Kidney (tissue), 14 donors: Measurements from ENCODE around the gene ADGRE1. TPM values are rescaled to one million over a fixed set of nuclear protein-coding genes. Genes with fewer than 3 reads are reported as not detected.

Experiments
- DNase-seq, 5 donors: peaks; one replicate each; pipeline ENCODE4 v3.0.0-alpha.2; 2013 to 2020
- FAIRE-seq: peaks from 2 replicates; lab custom pipeline; 2012; peaks lifted over from hg19 to GRCh38; lab: Jason Lieb, UNC
- H3K27ac ChIP-seq, 2 donors: one replicate each; pipeline ENCODE4 v1.7.0; 2013; ENCODE audit warnings: low read depth in 2 of 2, low read length in 2 of 2, inconsistent platforms in 1 of 2
- H3K27me3 ChIP-seq: one replicate; pipeline ENCODE4 v1.7.1; 2013; ENCODE audit warnings: low read length, inconsistent platforms; ENCODE audit not compliant: control insufficient read depth, insufficient read depth
- H3K36me3 ChIP-seq, 3 donors: one replicate each; pipeline versions ENCODE4 v1.7.0 to v1.7.1; 2013; ENCODE audit warnings: low read length in 3 of 3, control low read depth in 1 of 3, inconsistent platforms in 1 of 3; ENCODE audit not compliant: insufficient read depth in 3 of 3, control insufficient read depth in 2 of 3
- H3K4me1 ChIP-seq, 3 donors: one replicate each; pipeline versions ENCODE4 v1.7.0 to v1.7.1; 2013; ENCODE audit warnings: low read length in 3 of 3, inconsistent platforms in 1 of 3, low read depth in 1 of 3; ENCODE audit not compliant: control insufficient read depth in 2 of 3, insufficient read depth in 2 of 3
- H3K4me3 ChIP-seq, 3 donors: one replicate each; pipeline versions ENCODE4 v1.7.0 to v1.8.1; 2013; ENCODE audit warnings: low read length in 3 of 3, control low read depth in 1 of 3, inconsistent platforms in 1 of 3
- H3K9ac ChIP-seq, 3 donors: one replicate each; pipeline versions ENCODE4 v1.7.0 to v1.7.1; 2013; ENCODE audit warnings: low read length in 3 of 3, control low read depth in 1 of 3, inconsistent platforms in 1 of 3
- H3K9me3 ChIP-seq, 3 donors: one replicate each; pipeline versions ENCODE4 v1.7.0 to v1.7.1; 2013; ENCODE audit warnings: low read length in 3 of 3, control low read depth in 1 of 3, inconsistent platforms in 1 of 3; ENCODE audit not compliant: control insufficient read depth in 2 of 3, insufficient read depth in 1 of 3
- intact Hi-C: fragments of 100-400 bp; cut with DNase I; formaldehyde crosslinking; loops from one replicate; pipeline ENCODE4 v1.11.1; 2022
- polyA plus RNA-seq: library from polyadenylated mRNA; stranded (reverse); fragments of 350-450 nt; fragmentation: Illumina TruSeq; extraction: RNeasy Lipid Tissue Mini Kit (QIAGEN cat#74804); gene quantifications from one replicate; pipeline ENCODE4 v1.2.3, GENCODE V29; 2014; ENCODE audit warnings: low read depth, low replicate concordance; ENCODE audit not compliant: insufficient read depth
- total RNA-seq: library from RNA; stranded (reverse); fragmentation: NEBNext Ultra II Directional; extraction: Animal tissue kit (Norgen Biotek cat#: 25700); gene quantifications from one replicate; pipeline ENCODE4 v1.2.1, GENCODE V29; 2021
- TF ChIP-seq, protein P1 (sequence below): IDR thresholded peaks from 3 replicates; pipeline ENCODE4 v1.5.1; 2012; ENCODE audit warnings: mild to moderate bottlenecking, moderate library complexity, borderline replicate concordance; ENCODE audit not compliant: insufficient read depth; ENCODE audit errors: extremely low read depth
- donor health status: control.
- donor health status: control.
- donor health status: control.
- donor health status: control.
- donor health status: control.
- donor health status: DM: yes; HTN: yes; CAD: no.
- donor health status: Normal renal cell carcinoma (clear cell type).

Gene ADGRE1
- total and polyA plus RNA-seq, 2 donors from 2014 or later = 0.19 to 1.3 TPM

DNA sequence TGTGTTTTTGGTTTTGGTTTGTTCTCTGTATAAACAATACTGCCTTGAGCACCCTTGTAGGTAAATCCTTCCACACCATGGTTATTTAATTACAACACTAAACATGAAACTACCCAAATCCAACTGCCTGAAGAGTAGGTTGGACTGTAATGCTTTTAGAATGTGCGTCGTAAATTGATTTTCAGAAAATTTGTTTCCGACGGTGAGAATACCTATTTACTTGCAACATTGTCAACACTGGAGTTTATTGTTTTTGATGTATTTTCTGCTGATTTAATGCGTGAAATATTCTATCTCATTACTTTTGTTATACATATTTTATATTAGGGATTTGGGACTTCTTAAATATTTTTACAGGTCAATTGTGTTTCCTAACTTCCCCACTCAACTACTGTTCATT is 48.2 kb downstream of the ADGRE1 start:
- no peak for FAIRE-seq

DNA sequence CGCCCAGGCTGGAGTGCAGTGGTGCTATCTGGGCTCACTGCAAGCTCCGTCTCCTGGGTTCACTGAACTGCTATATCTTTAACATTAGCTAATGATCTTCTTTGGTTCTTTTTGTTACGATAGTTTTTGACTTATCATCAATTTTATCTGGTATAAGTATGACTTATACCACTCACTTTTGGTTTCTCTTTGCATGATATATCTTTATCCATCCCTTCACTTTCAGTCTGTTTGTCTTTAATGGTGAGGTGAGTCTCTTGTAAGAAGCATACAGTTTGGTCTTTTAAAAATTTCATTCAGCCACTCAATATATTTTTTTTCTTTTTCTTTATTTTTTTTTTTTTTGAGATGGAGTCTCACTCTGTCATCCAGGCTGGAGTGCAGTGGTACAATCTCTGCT is 58.4 kb downstream of the ADGRE1 start:
- Histone ChIP-seq H3K9ac (no peak overlapping the region), H3K9me3 (no peaks in the 10 kb centered on the region), H3K27me3 (no peaks in the 10 kb centered on the region), H3K36me3 (no peaks in the 10 kb centered on the region), H3K4me1 (no peaks in the 10 kb centered on the region), H3K4me3 (no peak overlapping the region), H3K27ac (no peak overlapping the region)
- intact Hi-C loops = no loop called here
- DNase-seq (no peak), FAIRE-seq (no peak)
- TF ChIP-seq, protein P1, sequence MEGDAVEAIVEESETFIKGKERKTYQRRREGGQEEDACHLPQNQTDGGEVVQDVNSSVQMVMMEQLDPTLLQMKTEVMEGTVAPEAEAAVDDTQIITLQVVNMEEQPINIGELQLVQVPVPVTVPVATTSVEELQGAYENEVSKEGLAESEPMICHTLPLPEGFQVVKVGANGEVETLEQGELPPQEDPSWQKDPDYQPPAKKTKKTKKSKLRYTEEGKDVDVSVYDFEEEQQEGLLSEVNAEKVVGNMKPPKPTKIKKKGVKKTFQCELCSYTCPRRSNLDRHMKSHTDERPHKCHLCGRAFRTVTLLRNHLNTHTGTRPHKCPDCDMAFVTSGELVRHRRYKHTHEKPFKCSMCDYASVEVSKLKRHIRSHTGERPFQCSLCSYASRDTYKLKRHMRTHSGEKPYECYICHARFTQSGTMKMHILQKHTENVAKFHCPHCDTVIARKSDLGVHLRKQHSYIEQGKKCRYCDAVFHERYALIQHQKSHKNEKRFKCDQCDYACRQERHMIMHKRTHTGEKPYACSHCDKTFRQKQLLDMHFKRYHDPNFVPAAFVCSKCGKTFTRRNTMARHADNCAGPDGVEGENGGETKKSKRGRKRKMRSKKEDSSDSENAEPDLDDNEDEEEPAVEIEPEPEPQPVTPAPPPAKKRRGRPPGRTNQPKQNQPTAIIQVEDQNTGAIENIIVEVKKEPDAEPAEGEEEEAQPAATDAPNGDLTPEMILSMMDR = no peak

More for the DNA sequence above, 48.2 kb downstream of the ADGRE1 start:
- Histone ChIP-seq H3K9ac (no peak overlapping the region), H3K4me3 (no peak overlapping the region), H3K27me3 (no peaks in the 10 kb centered on the region), H3K27ac (no peak overlapping the region), H3K36me3 (no peaks in the 10 kb centered on the region), H3K4me1 (no peaks in the 10 kb centered on the region), H3K9me3 (peaks cover 0 to 7% (median 0%) of the 10 kb centered on the region in 3 donors)
- TF ChIP-seq, protein P1 = no peak
- DNase-seq = no peak
- intact Hi-C loops = no loop called here

DNA sequence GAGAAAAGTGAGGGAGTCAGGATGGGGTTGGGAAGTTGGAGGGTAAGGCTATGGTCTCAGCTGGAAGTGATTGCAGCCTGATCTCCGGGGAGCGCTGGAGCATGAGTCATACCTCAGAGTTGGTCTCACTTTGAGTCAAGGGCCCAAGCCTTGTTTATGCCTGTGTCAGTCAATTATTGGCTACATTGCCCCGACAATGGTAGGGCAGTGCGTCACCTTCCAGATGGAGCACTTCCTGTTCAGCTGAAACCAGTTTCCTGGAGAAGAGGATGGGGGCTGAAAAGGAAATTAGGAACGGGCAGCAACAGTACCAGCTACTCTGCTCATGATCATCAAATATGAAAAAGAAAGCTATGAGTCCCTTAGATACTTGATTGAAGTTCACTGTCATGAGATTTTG is 60.4 kb downstream of the ADGRE1 start:
- intact Hi-C loops = no loop called here
- DNase-seq = no peak

More for the DNA sequence above, 60.4 kb downstream of the ADGRE1 start:
- H3K27ac ChIP-seq = no peak overlapping the region
- H3K9me3 ChIP-seq = no peaks in the 10 kb centered on the region
- no peak overlapping the region for H3K4me3 ChIP-seq
- H3K36me3 ChIP-seq = no peaks in the 10 kb centered on the region
- no peak for FAIRE-seq
- H3K27me3 ChIP-seq = no peaks in the 10 kb centered on the region
- H3K9ac ChIP-seq = no peak overlapping the region
- TF ChIP-seq, protein P1 = no peak
- no peaks in the 10 kb centered on the region for H3K4me1 ChIP-seq
